GM12872 (cell line): ENCODE results near the gene MEIS2.

Experiments
- TF ChIP-seq, protein P1 (sequence below): IDR thresholded peaks from 3 replicates; pipeline ENCODE4 v1.5.1; 2011; ENCODE audit warnings: low read depth, mild to moderate bottlenecking, low read length, moderate library complexity; ENCODE audit not compliant: insufficient read depth

The MEIS2 gene

DNA sequence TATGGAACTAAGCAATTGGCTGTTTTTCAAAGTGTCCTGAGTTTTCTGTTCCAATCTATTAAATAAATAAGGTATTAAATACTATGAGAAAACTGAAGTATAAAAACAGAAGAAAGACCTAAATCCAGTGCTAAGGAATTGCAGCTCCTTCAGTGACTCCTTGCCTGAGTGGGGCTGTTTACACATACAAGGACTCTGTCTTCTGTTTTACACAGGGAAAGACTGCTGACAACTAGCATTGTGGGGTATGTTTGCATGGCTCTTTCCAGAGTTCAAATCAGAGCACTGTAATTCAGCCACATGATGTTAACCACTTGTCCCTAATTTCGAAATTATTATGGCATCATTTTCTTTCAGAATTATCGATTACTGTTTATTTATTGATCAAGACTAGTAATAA, 31.3 kb upstream of the MEIS2 start:
- TF ChIP-seq, protein P1, sequence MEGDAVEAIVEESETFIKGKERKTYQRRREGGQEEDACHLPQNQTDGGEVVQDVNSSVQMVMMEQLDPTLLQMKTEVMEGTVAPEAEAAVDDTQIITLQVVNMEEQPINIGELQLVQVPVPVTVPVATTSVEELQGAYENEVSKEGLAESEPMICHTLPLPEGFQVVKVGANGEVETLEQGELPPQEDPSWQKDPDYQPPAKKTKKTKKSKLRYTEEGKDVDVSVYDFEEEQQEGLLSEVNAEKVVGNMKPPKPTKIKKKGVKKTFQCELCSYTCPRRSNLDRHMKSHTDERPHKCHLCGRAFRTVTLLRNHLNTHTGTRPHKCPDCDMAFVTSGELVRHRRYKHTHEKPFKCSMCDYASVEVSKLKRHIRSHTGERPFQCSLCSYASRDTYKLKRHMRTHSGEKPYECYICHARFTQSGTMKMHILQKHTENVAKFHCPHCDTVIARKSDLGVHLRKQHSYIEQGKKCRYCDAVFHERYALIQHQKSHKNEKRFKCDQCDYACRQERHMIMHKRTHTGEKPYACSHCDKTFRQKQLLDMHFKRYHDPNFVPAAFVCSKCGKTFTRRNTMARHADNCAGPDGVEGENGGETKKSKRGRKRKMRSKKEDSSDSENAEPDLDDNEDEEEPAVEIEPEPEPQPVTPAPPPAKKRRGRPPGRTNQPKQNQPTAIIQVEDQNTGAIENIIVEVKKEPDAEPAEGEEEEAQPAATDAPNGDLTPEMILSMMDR, result no peak

DNA sequence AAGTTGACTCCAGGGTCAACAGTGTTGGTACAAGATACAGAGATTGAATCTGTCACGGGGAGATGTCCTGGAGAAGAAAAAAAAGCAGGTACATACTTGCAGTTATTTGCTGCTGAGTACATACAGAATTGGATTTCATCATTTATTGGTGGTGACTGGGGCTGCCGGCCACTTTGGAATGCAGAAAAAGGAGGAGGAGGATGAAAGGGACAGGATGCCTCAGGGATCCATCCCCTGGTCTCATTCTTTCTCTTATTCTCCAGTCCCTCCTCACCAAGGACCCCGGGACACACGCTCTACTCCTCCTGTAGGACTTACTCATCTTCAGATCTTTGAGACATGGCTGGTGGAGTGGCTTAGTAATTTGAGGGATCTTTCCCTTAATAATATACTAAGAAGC, 30.0 kb upstream of the MEIS2 start:
- TF ChIP-seq, protein P1, result no peak

DNA sequence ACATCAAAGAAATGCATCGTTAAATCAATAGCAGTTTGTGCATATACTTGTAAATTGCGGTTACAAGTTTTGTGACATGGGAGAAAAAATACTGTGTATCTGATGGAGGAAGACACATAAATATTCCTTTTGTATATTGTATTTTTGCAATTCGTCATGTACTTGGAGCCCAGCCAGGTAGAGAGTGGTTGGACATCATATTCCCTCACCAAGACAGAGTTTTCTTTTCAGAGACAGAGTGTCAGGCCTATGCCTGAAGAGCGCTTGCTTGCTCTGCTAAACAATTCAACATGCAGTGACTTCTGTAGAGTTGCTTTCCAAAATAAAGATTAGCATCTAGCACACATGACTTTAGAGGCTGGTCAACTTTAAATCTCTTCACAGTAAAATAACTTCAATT, 24.8 kb upstream of the MEIS2 start:
- TF ChIP-seq, protein P1, result no peak

DNA sequence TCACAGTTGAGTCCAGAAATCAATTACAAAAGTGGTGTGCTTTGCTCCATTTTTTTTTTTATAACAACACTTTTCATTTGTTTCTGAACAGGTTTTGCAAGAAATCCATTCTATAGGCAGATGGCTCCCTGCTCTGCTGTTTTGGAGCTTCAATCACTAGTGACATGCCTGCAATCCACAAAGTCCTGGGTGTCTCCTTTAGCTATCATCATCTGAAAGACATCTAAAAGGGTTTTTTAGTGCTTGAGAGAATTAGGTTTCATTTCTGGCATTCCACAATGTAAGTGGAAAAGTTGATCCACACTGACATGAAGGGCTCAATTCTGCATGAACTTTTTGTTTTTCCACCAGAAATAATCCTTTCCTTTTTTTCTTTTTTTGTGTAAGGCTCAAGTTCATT, 24.0 kb upstream of the MEIS2 start:
- TF ChIP-seq, protein P1, result no peak

DNA sequence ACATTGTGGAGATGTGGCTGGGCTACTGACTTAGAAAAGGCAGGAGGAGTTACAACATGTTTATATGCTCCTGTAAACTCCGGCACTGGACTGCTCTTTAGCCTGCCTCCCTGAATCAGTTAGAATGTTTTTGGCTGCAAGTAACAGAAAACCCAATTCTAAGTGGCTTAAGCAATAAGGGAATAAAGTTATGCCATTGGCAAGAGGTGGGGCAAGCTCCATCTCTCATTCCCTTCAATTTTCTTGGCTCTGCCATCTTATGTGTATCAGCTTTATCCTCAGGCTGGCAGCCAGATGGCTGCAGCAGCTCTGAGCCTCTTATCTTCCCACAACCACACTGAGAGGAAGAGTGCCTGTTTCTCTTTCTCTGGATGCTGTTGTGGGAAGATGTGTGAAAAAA, 22.4 kb upstream of the MEIS2 start:
- TF ChIP-seq, protein P1, result no peak

DNA sequence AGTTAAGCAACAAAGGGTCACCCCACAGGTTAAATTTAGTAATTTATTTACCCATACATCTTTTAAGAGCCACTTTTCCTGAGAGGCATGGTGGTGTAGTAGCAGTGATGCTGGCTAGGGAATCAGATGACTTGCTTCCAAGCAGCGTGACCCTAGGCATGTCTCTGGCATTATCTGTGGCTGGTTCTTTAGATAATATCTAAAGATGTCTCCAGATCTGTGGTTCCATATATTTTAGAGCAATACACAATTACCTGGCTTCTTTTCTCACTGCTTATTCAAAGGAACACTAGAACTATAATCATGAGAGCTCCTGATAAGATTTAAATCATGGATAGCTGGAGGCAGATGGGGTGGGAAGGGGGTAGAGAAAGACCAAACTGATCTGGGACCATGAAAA, 21.1 kb upstream of the MEIS2 start:
- TF ChIP-seq, protein P1, result no peak

DNA sequence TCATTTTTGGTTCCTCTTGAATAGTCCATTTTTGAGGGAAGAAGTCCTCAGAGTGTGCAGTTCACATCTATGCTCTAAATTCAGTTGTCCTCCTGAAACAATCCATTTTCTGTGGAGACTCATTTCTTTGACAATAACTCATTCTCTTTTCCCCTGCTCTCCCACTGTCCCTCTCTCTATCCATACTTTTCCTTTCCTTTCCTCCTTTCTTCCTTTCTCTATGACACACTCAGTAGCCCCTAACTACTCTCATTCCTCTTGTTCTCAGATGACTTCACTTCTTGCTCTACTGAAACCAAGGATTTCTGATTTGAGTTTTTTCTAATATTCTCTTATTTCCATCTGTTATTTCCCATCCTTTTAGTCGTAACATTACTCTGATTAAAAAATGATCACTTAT, 16.7 kb upstream of the MEIS2 start:
- TF ChIP-seq, protein P1, result no peak

DNA sequence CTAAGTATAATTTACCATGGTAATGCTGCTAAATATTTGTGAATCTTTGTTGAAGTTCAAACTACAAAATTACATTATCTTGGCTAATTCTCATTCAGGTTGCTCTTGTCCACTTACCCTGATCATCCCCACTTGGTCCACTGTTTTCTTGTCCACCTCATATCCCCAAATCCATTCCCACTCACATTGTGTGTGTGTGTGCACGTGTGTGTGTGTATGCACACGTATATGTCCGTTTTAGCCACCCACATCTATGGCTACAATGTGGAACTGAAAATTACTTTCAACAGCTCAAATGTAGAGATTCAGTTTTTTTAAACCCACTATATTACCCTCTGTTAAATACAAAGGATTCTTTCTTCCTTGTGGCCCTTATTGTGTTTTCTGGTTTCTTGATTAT, 15.2 kb upstream of the MEIS2 start:
- TF ChIP-seq, protein P1, result no peak
